Embryonic facial prominence (tissue), 1 donor: ENCODE data around the gene BBX.
"Not testable (repeated sequence)": the region's sequence is repeated elsewhere in the genome, so short reads cannot be mapped to it uniquely, and the experiment has no call there.

Source experiments
- DNase-seq: peaks from one replicate; pipeline ENCODE4 v3.0.0-alpha.2; 2016; ENCODE audit errors: extremely low spot score

Gene BBX

DNA sequence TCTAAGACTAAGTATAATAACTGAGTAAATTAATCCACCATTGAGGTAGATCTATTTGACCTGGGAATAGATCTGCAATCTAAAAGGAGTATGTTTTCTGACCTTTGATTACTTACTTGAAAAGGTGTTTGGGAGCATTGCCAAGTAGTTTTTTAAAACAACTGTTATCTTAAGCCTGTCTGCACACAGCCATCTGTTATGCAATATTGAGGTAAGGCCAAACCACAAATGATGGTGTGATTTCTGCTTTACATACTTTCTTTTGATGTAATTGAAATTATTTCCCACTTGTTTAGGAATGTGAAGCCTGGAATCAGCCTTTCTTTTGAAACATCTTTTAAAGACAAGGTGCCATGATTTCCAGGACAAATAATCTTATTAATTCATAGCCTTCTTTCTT lies 274.0 kb downstream of the BBX start:
- DNase-seq: no peak

DNA sequence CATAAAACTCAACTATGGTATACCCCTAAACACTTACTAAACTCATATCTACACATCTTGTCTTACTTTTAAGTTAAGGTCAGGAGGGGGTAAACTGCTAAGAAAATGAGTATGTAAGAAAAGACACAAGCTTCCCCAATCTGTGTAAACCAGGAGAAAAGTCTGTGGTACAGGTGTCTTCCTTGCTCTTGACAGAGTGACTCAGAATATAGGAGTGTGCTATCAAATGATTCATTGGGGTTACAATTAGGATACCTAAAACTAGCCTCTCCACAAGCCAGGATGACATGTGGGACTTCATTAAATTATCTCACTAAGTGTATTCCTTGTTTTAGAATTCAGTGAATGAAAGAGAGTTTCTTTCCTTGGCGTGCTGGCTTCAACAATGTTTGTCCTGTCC lies 274.8 kb downstream of the BBX start:
- DNase-seq: no peak

DNA sequence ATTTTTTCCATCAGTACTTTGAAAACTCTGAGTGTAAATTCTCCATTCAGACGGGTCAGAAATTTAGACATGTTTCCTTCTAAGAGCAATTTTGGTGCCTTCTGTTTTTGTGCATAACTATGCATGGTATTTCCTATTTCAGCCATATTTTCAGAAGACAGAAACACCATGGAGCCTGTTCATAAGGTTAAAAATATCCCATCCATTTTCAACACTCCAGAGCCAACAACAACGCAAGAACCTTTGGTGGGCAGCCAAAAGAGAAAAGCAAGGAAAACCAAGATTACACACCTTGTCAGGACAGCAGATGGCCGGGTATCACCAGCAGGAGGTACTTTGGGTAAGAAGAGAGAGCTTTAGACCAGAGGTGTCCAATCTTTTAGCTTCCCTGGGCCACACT lies 275.6 kb downstream of the BBX start:
- no peak for DNase-seq

DNA sequence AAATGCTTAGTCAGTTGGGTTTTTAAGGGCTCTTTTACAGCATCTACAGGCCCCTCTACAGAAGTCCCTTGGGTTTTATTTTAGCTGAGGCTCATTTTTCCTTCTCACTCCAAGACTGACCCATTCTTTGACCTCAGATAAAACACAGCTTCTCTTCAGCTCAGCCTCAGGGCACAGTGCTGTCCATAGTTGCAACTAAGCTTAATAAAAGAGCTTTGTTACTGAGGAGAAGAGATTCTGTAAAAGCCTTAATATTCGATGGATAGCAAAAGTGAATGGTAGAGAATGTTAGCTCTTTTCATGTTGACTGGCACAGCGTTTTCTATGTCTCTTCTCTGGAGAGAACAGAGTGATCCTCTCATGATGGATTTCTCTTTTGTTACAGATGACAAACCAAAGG lies 277.9 kb downstream of the BBX start:
- DNase-seq: no peak

DNA sequence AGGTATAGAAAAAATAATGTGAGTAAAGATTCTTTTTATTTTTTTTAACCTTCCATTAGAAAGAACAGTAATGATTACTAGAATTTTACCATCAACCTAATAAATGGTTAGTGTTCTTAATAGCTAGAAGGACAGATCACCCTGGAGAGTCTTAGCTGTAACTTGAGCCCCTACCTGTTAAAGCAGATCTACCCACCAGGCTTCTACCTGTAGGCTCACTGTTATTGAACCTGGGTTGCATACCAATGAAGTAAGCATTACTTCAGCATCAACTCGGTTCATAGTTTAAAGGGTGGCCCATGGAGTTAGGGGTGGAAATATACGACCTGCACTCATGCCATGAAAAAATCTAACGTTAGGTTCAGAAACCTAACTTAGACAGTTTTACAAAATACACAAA lies 280.4 kb downstream of the BBX start:
- no peak for DNase-seq

DNA sequence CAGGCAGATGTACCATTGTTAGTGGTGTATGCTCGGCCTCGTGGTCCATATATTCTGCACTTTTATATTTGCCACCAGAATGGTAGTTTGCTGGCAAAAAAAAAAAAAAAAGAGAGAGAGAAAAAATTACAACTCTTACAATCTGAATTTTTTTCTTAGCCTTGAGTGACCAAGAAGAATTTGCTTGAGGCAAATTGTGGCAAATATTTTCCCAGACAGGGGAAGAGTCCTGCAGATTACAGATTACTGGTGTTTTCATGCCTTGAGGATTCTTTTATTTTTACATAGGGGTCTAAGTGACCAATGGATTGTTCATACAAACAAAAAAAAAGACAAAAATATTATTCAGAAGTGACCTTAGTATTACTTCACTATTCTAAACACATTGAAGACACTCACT lies 283.3 kb downstream of the BBX start:
- no peak for DNase-seq

DNA sequence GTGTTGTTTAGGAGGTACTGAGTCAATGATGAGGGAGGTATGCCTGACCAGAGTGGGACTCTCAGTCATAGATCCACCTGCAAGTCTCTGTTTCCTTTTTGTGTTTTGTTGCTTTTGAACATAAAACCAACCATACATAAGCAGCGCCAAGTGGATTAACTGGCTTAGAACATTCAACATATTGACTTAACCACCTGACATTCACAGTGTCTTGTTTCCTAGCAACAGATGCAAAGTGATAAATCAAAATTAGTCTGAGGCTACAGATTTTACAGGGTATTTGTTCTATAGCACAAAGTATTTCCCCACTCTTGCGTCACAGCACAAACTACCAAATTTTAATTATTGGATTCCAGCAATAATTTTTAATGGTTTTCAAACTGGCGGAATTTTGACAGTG lies 283.8 kb downstream of the BBX start:
- no peak for DNase-seq

DNA sequence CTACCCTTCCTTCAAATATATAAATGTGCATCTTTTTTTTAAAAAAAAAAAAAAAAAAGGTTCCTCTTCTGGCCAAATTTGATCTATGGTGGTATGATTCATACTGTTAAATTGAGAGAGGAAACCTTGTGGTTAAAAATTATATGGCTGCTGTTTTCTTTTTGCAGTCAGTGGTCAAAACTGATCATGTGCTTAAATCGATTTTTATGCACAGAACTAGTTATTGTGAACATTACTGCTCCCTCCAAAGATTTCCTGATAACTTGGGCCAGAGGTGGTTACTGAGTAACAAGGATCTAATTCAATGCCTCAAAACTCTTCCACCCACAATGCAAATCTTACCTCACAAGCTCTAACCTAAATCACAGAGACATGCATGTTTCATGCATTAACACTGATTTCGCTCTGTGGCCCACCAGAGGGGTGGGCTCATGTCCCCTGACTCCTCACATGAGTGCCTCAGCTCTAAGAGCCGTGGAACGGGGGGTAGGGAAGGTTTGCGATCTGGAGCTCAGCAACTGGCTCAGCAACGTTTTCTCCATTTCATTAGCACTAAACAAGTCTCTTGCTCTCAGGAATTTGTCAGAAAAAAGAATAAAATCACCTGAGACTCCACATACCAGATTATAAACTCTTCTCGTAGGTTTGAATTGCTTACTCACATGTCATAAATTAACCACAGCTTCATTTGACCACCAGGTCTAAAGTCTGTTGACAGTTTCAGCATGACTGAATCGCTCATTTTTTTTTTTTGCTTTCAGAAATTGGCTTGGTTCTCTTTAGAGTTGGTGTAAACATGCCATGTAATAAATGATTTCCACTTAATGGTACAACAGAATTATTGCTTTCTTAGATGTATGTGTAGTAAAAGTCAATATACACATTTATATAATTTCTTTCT lies 287.7 kb downstream of the BBX start:
- DNase-seq: no peak

DNA sequence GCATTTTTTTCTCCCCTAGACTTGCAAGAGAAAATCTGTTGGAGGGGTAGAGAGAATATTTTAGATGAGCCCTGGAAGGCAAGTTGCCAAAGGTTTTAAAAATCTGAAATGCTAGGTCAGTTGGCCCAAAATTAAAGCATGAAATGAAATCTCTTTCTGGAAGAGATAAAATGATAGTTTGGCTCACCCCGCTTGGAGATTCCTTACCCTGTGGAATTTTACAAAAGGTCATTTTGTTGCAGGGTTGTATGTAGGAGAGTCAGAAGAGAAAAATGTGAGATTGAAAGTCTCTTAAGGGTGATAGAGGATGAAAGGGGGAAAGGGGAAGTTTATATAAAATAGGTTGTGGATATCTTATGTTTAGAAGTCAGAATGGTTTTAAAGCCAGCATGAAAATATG lies 290.3 kb downstream of the BBX start:
- no peak for DNase-seq

DNA sequence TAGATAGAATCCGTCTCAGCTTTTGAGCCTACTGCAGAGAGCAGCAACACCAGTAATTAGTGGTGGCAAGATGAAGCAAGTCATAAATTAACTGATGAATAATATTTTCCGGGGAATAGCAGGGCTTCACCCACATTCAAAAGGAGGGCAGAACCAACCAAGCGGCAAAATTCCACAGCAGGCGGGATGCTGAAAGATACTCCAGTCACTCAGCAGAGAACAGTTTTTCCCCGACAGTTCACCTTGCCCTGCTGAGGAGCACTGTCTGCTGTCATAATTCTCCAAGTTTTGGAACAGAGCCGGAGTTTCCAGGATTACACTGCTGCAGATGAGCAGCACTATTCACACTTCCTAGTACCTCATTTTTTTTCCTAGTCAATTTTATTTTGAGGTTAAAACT lies 293.3 kb downstream of the BBX start:
- no peak for DNase-seq

DNA sequence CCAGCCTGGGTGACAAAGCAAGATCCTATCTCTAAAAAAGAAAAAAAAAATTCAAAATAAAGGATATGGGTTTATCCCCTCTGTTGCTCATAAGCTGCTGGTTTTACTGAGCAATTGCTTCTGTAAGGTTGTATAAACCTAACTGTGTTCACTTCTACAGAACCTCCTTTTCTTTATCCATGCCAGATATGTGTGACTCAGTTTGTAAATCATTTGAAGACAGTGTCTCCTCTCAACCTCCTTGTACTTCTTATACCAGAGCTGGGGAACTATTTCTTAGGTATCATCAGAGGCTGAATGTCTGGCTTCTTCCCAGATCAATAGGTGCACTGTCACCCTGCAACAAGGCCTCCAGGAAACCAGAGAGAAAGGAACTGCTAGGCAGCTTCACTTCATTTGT lies 294.3 kb downstream of the BBX start:
- no peak for DNase-seq

DNA sequence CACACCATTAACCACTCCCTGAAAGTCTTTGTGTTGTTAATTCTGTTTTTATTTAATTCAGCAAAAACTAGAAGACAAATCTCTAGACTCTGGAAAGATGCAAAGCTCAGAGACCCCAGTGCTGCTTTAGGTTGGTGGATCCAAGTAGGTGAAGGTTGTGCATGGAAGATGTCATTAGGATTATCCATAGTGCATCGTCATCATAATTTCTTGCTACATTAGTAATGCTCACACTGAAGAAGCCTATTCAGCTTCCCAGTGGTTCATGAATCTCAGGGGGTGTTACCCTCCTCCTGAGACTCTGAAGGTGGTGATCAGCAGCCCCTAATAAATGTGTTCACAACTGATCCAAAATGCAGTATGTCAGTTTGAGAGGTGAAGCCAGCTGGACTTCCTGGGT lies 295.3 kb downstream of the BBX start:
- DNase-seq: no peak

DNA sequence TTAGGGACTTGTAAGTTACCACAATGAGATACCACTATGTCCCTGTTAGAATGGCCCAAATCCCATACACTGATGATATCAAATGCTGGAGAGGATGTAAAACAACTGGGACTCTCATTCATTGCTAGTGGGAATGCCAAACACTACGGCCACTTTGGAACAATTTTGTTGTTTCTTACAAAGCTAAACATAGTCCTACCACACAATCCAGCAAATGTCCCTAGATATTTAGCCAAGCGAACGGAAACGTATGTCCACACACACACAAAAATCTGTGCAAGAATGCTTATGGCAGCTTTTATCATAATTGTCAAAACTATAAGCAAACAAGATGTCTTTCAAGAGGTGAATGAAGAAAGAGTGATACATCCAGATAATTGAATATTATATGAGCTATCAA lies 296.9 kb downstream of the BBX start:
- no peak for DNase-seq

DNA sequence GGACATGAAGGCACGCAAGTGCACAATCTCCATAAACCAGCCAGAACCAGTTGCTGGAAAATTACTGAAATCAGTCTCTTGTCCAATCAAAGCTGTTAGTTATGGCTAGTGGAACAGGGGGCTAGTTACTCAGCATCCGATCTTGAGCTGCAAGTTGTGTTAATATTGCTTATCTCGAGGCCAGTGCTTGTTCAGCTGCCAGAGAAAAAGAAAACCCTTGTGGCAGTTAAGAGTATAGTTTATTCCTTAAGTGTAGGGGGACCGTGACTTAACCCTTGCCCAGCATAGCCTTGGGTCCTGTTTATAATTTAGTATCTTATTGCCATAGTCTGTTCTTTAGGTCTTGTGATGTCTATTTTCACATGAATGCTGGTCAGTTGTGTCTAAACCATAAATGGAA lies 299.5 kb downstream of the BBX start:
- no peak for DNase-seq

DNA sequence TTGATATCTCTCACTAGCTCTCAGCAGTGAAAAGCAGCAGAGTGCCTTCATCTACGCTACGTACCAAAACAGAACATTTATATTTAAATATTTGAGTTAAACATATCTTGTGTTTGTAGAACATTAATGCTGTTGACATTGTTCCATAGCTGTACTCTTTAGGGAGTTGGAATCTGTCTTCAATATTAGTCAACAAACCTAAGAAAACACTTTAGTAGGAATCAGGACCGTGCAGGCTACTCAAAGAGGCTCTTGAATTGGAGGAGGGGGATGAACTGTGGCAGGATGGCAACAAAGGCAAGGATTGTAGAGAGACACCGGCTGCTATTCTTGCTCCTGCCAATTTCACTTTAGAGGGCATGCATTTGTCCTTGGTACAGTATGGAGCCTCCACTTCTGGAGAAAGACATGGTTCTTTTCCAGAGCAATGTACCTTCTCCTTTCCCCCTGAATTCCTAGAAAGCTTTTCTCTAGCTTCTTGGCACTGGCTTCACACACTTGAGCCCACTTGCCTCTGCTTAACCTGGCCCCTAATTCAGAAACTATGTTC lies 302.1 kb downstream of the BBX start:
- no peak for DNase-seq

DNA sequence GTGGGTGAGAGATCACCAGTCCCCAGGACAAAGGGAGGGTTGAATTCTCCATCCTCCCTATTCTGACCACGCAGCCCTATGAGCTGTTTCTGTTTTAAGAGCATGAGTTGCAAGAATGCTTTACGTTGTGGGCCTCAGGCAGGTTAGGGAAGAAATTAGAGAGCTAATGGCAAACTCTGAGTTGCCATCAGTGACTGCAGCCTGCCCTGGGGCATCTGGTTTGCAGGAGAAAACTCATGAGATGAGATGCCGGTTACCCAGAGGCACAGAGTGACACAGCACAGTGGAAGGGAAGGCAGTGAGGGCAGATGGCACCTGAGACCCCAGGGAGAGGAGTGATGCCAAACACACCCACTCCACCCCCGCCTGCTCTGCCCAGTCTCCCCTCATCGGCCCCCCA lies 302.8 kb downstream of the BBX start:
- no peak for DNase-seq

DNA sequence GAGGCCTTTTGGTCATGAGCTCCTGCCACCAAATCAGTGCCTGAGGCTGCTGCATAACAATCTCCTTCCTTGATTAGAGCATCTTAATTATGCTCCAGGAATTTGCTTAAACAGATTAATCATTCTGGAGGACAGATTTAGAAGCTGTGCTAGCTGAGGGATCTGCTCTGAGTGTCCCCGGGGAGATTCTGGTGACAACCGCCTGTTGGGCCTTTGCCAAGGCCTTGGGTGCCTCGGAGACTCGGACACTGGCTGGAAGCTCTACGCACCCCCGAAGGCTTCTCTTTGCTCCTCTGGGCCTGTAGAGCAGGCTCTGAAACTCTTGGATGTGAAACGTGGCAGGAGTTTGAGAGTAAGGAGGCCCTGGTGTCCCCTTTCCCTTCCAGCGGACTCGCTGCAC lies 304.0 kb downstream of the BBX start:
- no peak for DNase-seq

DNA sequence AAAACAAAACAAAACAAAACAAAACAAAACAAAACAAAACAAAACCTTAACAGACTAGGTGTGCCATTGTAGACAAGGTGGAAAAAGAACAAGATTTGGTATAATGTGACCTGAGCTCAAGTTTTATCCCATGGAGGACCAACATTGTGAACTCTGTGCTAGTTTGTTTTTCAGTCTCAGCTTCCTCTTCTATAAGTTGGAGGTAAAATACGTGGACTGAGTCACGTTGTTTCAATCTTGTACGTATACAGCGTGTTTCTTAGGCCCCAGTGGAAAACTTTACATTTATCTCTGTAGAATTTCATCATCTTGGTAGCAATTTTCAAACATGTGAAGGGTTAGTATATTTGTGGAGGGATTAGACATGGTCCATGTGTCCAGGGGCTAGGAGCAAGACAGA lies 306.4 kb downstream of the BBX start:
- no peak for DNase-seq

DNA sequence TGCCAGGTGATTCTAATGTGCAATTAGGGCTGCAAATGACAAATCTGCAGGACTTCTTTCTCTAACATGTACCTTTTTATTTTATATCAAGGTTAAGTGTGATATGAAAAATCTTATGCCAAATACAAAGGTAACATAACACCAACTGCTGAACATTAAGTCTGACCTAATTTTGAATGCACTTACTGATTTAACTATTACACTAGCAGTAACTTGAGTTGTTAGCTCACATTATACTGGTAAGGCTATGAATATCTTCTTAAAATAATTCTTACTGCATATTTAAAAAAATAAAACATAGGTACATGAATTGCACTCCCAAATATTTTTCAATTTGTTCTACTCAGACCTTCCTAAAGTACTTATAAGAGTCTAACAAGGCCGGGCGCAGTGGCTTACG lies 308.8 kb downstream of the BBX start:
- DNase-seq: no peak

DNA sequence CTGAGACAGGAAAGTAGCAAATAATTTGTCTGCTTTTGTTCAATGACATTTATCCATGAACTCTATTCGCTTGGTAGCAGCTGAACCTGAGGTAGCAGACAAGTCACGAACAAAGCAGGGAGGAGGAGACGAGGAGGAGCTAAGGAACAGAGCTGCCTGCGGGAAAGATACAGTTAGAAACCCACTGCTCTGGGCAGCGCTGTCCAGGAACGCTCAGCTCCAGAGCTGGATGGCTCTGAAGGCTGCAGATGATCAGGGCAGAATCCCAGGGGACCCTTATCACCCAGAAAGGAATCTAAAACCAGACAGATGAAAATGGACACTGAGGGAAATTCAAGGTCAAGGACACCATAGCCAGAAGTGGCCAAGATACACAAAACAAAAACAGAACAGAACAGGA lies 310.3 kb downstream of the BBX start:
- DNase-seq: no peak

DNA sequence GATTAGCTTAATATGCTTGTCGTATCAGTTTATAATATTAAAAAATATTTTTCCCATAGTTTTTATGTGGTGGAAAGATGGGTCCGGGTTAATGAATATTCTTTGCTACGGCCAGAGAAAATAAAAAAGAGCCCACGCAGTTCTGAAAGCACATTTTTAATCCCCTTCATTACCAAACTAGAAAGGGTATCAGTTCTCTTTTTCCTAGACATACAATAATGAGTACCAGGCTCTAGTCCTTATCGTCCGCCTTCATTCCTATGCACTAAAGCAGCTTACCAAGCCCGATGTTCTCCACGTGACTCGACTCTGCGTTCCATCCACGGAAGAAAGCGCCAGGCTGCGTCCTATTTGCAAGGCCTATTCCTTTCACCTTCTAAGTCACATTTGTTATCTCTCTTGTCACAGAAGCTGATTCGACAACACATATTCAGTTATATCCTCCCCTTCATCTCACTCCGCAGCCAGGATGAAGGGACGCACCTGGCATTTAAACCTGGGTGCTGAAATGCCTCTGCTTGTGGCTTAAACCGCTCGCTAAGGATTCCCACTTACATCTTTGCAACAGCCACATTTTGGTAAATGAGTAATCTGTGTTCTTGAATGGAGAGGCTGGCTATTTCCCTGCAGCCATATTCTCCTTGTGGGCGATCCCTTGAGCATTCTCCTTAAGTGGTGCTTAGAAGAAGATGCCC lies 311.1 kb downstream of the BBX start:
- no peak for DNase-seq

DNA sequence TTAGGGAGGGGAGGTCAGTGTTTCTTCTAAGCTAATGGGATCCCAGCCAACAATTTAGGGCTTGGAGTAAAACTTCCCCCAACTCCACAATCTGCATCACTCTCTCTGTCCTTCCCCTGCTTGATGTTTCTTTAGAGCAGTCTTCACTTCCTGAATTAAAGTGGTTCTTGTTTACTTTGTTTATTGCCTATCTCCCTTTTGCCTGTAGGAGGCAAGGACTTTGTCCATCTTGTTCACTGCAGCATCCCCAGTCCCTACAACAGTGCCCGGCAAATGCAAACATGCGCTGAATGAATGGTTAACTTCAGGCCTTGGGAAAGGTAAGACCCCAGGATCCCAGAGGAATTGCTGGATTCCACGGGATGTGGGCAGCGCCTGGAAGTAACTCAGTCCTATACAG lies 312.2 kb downstream of the BBX start:
- not testable (repeated sequence) for DNase-seq
